HFF-Myc (cell line): ENCODE measurements around the gene NAA10.
A peak's percentile ranks its signal among the peaks of the same experiment; 100 is the strongest.

Experiments
- DNase-seq: peaks from one replicate; pipeline ENCODE4 v3.0.0-alpha.2; 2011; ENCODE audit warnings: low read depth; ENCODE audit errors: extremely low read depth
- H3K4me3 ChIP-seq: replicated peaks from 2 replicates; pipeline ENCODE4 v1.5.1; 2011; ENCODE audit warnings: low read depth, mild to moderate bottlenecking, control low read depth, low read length
- CTCF ChIP-seq: IDR thresholded peaks from 2 replicates; pipeline ENCODE4 v1.5.1; 2012; ENCODE audit warnings: mild to moderate bottlenecking, low read depth, low read length, control low read depth; ENCODE audit errors: missing control alignments

The NAA10 gene

DNA sequence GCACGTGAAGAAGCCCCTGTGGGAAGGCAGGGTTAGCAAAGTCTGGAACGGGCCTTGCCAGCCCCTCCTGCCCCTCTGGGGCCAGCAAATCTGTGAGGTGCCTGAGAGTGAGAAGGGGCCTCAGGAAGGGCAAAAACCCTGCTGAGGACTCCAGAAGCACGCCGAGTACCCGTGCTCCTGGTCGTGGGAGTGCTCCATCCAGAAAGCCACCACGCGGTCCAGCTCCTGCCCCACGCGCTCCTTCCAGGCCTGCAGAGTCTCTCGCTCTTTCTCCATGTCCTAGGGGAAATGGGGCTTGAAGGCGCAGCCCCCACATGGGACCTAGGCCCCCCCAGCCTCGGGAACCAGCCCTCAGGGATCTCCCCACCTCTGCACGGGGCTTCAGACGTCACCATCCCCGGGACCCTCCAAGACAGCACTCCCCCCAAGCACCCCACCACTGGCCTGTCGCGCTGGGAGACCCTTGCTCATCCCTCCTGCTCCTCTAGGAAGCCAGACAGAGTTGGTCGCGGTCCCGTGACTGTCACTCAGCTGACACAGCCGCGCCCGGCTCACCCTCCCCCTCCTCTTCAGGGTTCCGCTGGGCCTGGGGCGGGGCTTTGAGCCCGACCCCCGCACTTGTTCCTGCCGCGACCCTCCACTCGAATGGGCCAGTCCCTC is 9.4 kb upstream of the NAA10 start, which contains the start of gene RENBP:
Gene RENBP (minus strand): TSS at position 504 of the 660 bp plus-strand sequence. CDS start 33 bp downstream, at position 471.
- no peak for DNase-seq
- H3K4me3 ChIP-seq, result no peak within 1 kb of the TSS
- TF ChIP-seq CTCF, result no peak

DNA sequence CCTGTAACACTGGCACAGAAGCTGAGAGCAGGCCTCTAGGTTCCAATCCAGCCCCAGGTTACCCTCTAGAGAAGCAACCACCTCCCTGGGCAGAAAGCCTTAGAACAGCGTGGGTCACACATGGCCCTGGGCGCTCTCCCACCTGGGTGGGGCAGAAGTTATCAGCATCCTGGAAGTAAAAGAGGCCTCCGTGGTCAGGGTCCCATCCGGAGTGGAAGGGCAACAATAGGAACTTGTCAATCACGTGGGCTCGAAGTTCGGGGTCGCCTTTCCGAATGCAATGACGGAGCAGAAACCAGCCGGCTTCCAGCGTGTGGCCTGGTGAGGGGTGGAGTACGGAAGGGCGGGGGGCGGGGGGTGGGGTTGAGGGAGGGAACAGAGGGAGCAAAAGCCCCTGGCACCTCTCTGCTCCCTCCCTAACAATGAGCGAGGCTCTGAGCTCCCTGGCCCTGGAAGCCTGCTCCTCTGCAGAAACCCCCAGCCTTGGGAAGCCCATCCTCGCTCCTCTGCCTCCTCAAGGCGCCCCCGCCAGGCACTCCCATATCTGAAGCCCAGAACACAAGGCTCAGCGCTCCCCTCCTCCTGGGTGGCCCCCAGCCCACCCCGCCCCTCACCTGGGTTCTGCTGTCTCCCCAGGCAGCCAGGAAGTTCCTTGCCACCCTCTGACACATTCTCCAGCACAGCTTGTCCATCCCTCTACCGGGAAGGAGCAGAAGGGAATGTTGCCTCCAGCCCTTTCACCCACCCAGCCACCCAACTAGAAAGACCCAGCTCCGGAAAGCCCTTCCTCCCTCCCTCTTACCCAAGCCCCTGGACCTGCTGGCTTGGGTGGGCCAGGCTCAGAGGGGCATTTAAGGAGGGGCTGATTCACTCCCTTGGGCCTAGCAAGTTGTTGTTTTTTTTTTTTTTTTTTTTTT is 6.8 kb upstream of the NAA10 start:
- H3K4me3 ChIP-seq, result no peak overlapping the region
- DNase-seq, result no peak
- no peak for TF ChIP-seq CTCF

- no peak overlapping the region for H3K4me3 ChIP-seq
- no peak for DNase-seq
- TF ChIP-seq CTCF, result no peak
Observed at GRCh38 chrX:153939573-153939972, 4.7 kb upstream of the NAA10 start.

DNA sequence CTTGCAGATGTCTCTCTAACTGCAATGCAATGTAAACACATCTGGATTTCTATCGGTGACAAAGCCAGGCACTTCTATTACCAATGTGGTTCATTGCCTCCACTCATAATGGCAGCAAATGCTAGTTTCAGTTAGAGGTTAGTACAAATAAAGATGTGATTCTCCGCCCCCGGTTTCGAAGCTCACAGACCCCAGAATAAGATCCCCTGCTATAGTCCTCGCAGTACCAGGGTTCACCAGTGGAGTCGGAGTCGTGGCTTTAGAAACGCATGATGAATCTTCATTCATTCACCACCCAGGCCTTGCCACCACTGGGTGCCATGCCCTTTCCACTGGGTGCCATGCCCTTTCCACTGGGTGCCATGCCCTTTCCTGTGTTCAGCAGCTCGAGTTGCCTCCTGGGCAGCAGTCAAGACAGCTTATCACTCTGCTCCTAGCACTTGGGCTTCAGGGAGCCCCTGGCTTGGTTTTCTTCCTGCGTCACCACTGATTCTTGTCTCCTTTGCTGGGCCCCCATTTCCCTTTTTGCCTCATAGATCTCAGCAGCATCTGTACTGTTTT is 3.5 kb upstream of the NAA10 start:
- no peak for TF ChIP-seq CTCF
- DNase-seq, result no peak
- H3K4me3 ChIP-seq, result no peak overlapping the region

- no peak for DNase-seq
Observed at GRCh38 chrX:153937056-153937455, 2.2 kb upstream of the NAA10 start.

DNA sequence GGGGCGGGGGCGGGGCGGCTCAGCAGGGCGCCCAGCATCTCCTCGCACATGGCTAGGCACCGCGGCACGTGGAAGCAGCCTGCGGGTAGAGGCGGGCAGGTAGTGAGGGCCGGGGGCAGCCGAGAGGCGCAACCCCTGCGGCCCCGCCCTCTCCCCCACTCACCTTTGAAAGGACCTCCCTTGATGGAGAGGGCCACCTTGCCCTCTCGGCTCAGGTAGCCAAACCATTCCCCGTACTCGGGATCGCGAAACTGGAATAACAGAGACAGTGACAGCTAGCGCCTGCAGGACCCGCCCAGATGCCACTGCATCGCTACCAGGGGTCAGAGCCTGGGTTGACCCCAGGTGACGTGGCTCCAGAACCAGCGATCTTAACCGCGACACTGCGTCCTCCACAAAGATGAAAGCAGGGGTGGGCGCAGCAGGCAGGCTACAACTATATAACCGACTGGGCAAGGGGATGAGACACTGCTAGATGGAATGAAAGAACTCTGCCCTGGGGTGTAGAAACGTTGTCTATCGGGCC is 552 bp upstream of the NAA10 start:
- no peak for DNase-seq
- no peak for TF ChIP-seq CTCF

More at GRCh38 chrX:153937056-153937455, 2.2 kb upstream of the NAA10 start:
- no peak overlapping the region for H3K4me3 ChIP-seq
- no peak for TF ChIP-seq CTCF

More for the DNA sequence above, 552 bp upstream of the NAA10 start:
- peak overlapping the region; percentile 37 for H3K4me3 ChIP-seq
